A549 treated with RU486 at 1 μM for 4 hours (cell line): ENCODE measurements around the gene HGD. TPM values are rescaled to one million over a fixed set of nuclear protein-coding genes. Genes with fewer than 3 reads are reported as not detected.

ENCODE experiments used
- total RNA-seq: library from RNA; stranded (reverse); fragments of 200-300 nt; extraction: Qiagen RNA extraction; gene quantifications from 5 replicates; pipeline ENCODE4 v1.2.3, GENCODE V29; 2022; ENCODE audit warnings: low read depth

The HGD gene
- total RNA-seq = 15.0 to 18.9 TPM (median 15.9 TPM) in 5 replicates

GRCh38 chr3:120682095-120682681 is at the start of gene HGD:
TSS of gene HGD (minus strand) at chr3:120682239. CDS start at chr3:120682111, 128 bp downstream.

GRCh38 chr3:120596116-120596852 is 85.8 kb downstream of the HGD start, which contains the start of gene NDUFB4:
TSS of gene NDUFB4 (plus strand) at chr3:120596336. CDS start at chr3:120596360, 24 bp downstream.

Other genes starting within 250 kb of the HGD start
- gene FSTL1, start 231.2 kb downstream of the HGD start, total RNA-seq = 51.7 to 85.9 TPM (median 66.1 TPM) in 5 replicates
- gene NDUFB4, start 85.9 kb downstream of the HGD start, total RNA-seq = 210 to 300 TPM (median 224 TPM) in 5 replicates
- 14.4 to 21.6 TPM (median 17.3 TPM) in 5 replicates for gene RABL3, start 60.3 kb upstream of the HGD start, total RNA-seq
- gene GTF2E1, start 60.5 kb upstream of the HGD start, total RNA-seq = 10.6 to 21.2 TPM (median 12.1 TPM) in 5 replicates
- gene STXBP5L, start 226.0 kb upstream of the HGD start, total RNA-seq = not detected in 5 replicates